Lower leg skin (tissue), 3 donors: ENCODE results near the gene DMTF1.

ENCODE experiments used
- CTCF ChIP-seq, 3 donors: fragments of 450-650 bp; IDR thresholded peaks; one replicate each; pipeline ENCODE4 v1.5.1; 2016; ENCODE audit warnings: antibody characterized with exemption in 3 of 3, mild to moderate bottlenecking in 3 of 3, moderate library complexity in 2 of 3
- POLR2A ChIP-seq, 2 donors: fragments of 450-650 bp; IDR thresholded peaks; one replicate each; pipeline ENCODE4 v1.6.1; 2016 to 2017; ENCODE audit warnings: antibody characterized with exemption in 2 of 2, mild to moderate bottlenecking in 1 of 2, moderate library complexity in 1 of 2

GRCh38 chr7:87154569-87154968 lies 2.3 kb downstream of the DMTF1 start:
- TF ChIP-seq CTCF (IDR thresholded peaks at IDR 0.05) = no peak
- no peak for TF ChIP-seq POLR2A (IDR thresholded peaks at IDR 0.05)
